ENCODE measurements around the gene MYO5C.

DNA sequence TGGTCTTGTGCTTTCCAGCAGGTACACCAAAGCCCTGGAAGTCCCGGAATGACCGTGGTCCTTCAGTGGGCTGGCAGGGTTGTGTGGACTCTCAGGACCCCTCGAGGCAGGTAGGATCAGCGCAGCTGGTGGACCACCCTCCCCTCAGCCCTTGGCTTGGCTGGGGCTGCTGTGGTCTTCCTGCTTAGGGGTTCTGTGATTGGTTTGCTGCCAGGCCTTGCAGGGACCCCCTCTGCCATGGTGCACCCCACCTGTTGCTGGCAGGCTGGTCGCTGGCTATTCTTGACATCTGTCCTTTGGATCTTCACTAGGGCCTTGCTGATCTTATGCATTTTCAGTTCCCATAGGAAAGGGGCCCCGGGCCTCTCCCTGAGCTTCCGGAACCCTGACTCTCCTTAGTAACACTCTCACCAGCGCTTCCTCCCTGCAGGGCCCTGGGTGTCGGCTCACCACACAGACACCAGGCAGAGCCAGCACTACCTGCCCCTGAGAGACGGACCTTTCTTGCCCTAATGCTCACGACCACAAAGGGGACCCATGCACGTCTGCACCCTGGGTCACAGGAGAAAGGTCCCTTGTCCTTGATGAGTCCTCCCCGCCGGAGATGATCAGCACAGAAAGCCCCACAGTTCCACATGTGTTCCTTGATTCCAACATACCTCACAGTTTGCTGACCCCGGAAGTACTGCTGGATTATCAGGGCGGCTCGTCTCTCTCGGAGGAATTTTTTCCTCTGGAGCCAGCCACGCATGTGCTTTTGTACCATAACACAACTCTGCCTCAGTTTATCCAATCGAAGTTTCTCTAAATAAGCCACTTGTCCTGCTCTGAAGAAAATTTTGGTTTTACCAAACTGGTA is 51.7 kb downstream of the MYO5C start:
- TF ChIP-seq, protein P1, sequence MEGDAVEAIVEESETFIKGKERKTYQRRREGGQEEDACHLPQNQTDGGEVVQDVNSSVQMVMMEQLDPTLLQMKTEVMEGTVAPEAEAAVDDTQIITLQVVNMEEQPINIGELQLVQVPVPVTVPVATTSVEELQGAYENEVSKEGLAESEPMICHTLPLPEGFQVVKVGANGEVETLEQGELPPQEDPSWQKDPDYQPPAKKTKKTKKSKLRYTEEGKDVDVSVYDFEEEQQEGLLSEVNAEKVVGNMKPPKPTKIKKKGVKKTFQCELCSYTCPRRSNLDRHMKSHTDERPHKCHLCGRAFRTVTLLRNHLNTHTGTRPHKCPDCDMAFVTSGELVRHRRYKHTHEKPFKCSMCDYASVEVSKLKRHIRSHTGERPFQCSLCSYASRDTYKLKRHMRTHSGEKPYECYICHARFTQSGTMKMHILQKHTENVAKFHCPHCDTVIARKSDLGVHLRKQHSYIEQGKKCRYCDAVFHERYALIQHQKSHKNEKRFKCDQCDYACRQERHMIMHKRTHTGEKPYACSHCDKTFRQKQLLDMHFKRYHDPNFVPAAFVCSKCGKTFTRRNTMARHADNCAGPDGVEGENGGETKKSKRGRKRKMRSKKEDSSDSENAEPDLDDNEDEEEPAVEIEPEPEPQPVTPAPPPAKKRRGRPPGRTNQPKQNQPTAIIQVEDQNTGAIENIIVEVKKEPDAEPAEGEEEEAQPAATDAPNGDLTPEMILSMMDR (IDR thresholded peaks at IDR 0.05; ENCODE audit: insufficient read depth, low read depth, low read length), result no peak
- no peak for TF ChIP-seq EZH2 (IDR thresholded peaks at IDR 0.05; ENCODE audit: insufficient read depth, low read length)

All from astrocyte (in vitro differentiated cells and primary cell).